GM13976 (cell line): Measurements from ENCODE around the gene STEAP3.

Source experiments
- DNase-seq: peaks from one replicate; pipeline ENCODE4 v3.0.0; 2012; ENCODE audit warnings: low spot score
- CTCF ChIP-seq: IDR thresholded peaks from 2 replicates; pipeline ENCODE4 v1.5.1; 2012; ENCODE audit warnings: borderline replicate concordance, mild to moderate bottlenecking; ENCODE audit not compliant: insufficient read depth; ENCODE audit errors: extremely low read depth, missing control alignments, control extremely low read depth
- in situ Hi-C: fragments of 300-500 bp; cut with MboI; formaldehyde crosslinking; loops from one replicate; pipeline ENCODE4 v1.12.0; 2022; ENCODE audit warnings: low sequenced_read_pairs, mixed read lengths, inconsistent platforms; ENCODE audit not compliant: unreplicated experiment

Gene STEAP3

GRCh38 chr2:119307419-119308140 lies 83.9 kb downstream of the STEAP3 start:
- in situ Hi-C loops = loop anchor here (25.0 kb wide), 1 partner anchor 420 kb away; no protein-coding TSS in a partner anchor
- no peak for DNase-seq
- no peak for TF ChIP-seq CTCF

- DNase-seq = no peak
- in situ Hi-C loops = loop anchor here (25.0 kb wide), 1 partner anchor 422 kb away; no protein-coding TSS in a partner anchor
- no peak for TF ChIP-seq CTCF
Measured at GRCh38 chr2:119308793-119309330, 85.2 kb downstream of the STEAP3 start.

- TF ChIP-seq CTCF = no peak
- in situ Hi-C loops = loop anchor here (25.0 kb wide), 1 partner anchor 424 kb away; no protein-coding TSS in a partner anchor
Measured at GRCh38 chr2:119311371-119311770, 87.7 kb downstream of the STEAP3 start.

GRCh38 chr2:119311831-119312230 lies 88.2 kb downstream of the STEAP3 start:
- in situ Hi-C loops = loop anchor here (25.0 kb wide), 1 partner anchor 425 kb away; no protein-coding TSS in a partner anchor
- no peak for TF ChIP-seq CTCF
- no peak for DNase-seq

More at GRCh38 chr2:119311371-119311770, 87.7 kb downstream of the STEAP3 start:
- no peak for DNase-seq
